Mesodermal cell (in vitro differentiated cells): ENCODE data around the gene CORO7.
A peak's percentile ranks its signal among the peaks of the same experiment; 100 is the strongest.

ENCODE experiments used
- H3K27ac ChIP-seq: 2 replicates; pipeline ENCODE4 v1.7.0; 2013; ENCODE audit warnings: mild to moderate bottlenecking, low read depth, low read length, moderate library complexity; ENCODE audit not compliant: severe bottlenecking
- H3K36me3 ChIP-seq: 2 replicates; pipeline ENCODE4 v1.7.1; 2013; ENCODE audit warnings: mild to moderate bottlenecking, low read length, moderate library complexity; ENCODE audit not compliant: control insufficient read depth, insufficient read depth
- H3K4me1 ChIP-seq: one replicate; pipeline ENCODE4 v1.7.1; 2013; ENCODE audit warnings: mild to moderate bottlenecking, low read length; ENCODE audit not compliant: insufficient read depth, control insufficient read depth, poor library complexity, severe bottlenecking
- H3K4me3 ChIP-seq: 2 replicates; pipeline ENCODE4 v1.7.0; 2013; ENCODE audit warnings: low read length, control low read depth, mild to moderate bottlenecking; ENCODE audit not compliant: insufficient read depth, poor library complexity, severe bottlenecking; ENCODE audit errors: extremely low read depth
- H3K9me3 ChIP-seq: 2 replicates; pipeline ENCODE4 v1.7.1; 2013; ENCODE audit warnings: mild to moderate bottlenecking, low read length, moderate library complexity; ENCODE audit not compliant: control insufficient read depth
- WGBS, 2 experiments: methylation state at CpG; one replicate each; pipeline ENCODE4 v1.1.5; 2013; ENCODE audit warnings: missing lambda C conversion rate in 2 of 2; ENCODE audit not compliant: insufficient coverage in 2 of 2; 5-methylcytosine and 5-hydroxymethylcytosine counted together

CORO7 gene

GRCh38 chr16:4358831-4359561 is 57.4 kb downstream of the CORO7 start:
- Histone ChIP-seq H3K4me1 (peaks cover 4% of the 10 kb centered on the region), H3K9me3 (no peaks in the 10 kb centered on the region), H3K4me3 (no peak overlapping the region), H3K36me3 (peaks cover 3% of the 10 kb centered on the region), H3K27ac (no peak overlapping the region)
- 34 to 39% methylated on average over 12 to 16 of the region's 19 CpGs for WGBS, 2 experiments

- Histone ChIP-seq H3K9me3 (no peaks in the 10 kb centered on the region), H3K27ac (no peak overlapping the region), H3K36me3 (peaks cover 3% of the 10 kb centered on the region), H3K4me3 (no peak overlapping the region), H3K4me1 (peaks cover 4% of the 10 kb centered on the region)
- 89 to 95% methylated on average over 18 to 19 of the region's 19 CpGs for WGBS, 2 experiments
These were observed 58.2 kb downstream of the CORO7 start for GRCh38 chr16:4358236-4358635.

GRCh38 chr16:4356820-4357219 is 59.6 kb downstream of the CORO7 start:
- Histone ChIP-seq H3K4me3 (no peak overlapping the region), H3K27ac (no peak overlapping the region), H3K36me3 (no peaks in the 10 kb centered on the region), H3K4me1 (peaks cover 2% of the 10 kb centered on the region), H3K9me3 (no peaks in the 10 kb centered on the region)
- WGBS, 2 experiments = 88 to 97% methylated on average over 5 to 6 of the region's 7 CpGs

- Histone ChIP-seq H3K27ac (no peak overlapping the region), H3K4me3 (no peak overlapping the region), H3K4me1 (peaks cover 9% of the 10 kb centered on the region), H3K9me3 (no peaks in the 10 kb centered on the region), H3K36me3 (peaks cover 4% of the 10 kb centered on the region)
- 92 to 94% methylated on average over 11 to 15 of the region's 20 CpGs for WGBS, 2 experiments
These were observed 61.6 kb downstream of the CORO7 start for GRCh38 chr16:4354512-4355409.

GRCh38 chr16:4353675-4354074 is 62.7 kb downstream of the CORO7 start:
- no peak overlapping the region for H3K27ac ChIP-seq
- WGBS, 2 experiments = 85 to 90% methylated on average over 3 of the region's 4 CpGs
- no peaks in the 10 kb centered on the region for H3K9me3 ChIP-seq

GRCh38 chr16:4352843-4353242 is 63.6 kb downstream of the CORO7 start:
- no peak overlapping the region for H3K4me3 ChIP-seq
- peaks cover 9% of the 10 kb centered on the region for H3K36me3 ChIP-seq
- WGBS, 2 experiments = 95 to 99% methylated on average over 5 of the region's 5 CpGs
- no peak overlapping the region for H3K27ac ChIP-seq
- peaks cover 9% of the 10 kb centered on the region for H3K4me1 ChIP-seq
- H3K9me3 ChIP-seq = no peaks in the 10 kb centered on the region

More at GRCh38 chr16:4353675-4354074, 62.7 kb downstream of the CORO7 start:
- no peak overlapping the region for H3K4me3 ChIP-seq
- H3K4me1 ChIP-seq = peaks cover 9% of the 10 kb centered on the region
- peaks cover 5% of the 10 kb centered on the region for H3K36me3 ChIP-seq

GRCh38 chr16:4351880-4352279 is 64.5 kb downstream of the CORO7 start:
- 80 to 82% methylated on average over 5 to 6 of the region's 7 CpGs for WGBS, 2 experiments
- peaks cover 16% of the 10 kb centered on the region for H3K36me3 ChIP-seq
- H3K9me3 ChIP-seq = no peaks in the 10 kb centered on the region
- no peak overlapping the region for H3K4me3 ChIP-seq
- peaks cover 9% of the 10 kb centered on the region for H3K4me1 ChIP-seq
- no peak overlapping the region for H3K27ac ChIP-seq

GRCh38 chr16:4350787-4351659 is 65.4 kb downstream of the CORO7 start, which contains the start of gene PAM16:
TSS of gene PAM16 (minus strand) at chr16:4351321. CDS start at chr16:4351234, 87 bp downstream.
- Histone ChIP-seq H3K27ac (peak within 1 kb of the TSS; percentile 64), H3K4me1 (peaks cover 9% of the 10 kb centered on the region), H3K4me3 (peak within 1 kb of the TSS; percentile 77), H3K9me3 (no peaks in the 10 kb centered on the region), H3K36me3 (peaks cover 19% of the 10 kb centered on the region)
- 0 to 1% methylated on average over 48 to 60 of the region's 81 CpGs for WGBS, 2 experiments

GRCh38 chr16:4350365-4350786 is 66.0 kb downstream of the CORO7 start:
- Histone ChIP-seq H3K4me1 (peaks cover 9% of the 10 kb centered on the region), H3K9me3 (no peaks in the 10 kb centered on the region), H3K4me3 (peak overlapping the region; percentile 77), H3K27ac (peak overlapping the region; percentile 64), H3K36me3 (peaks cover 25% of the 10 kb centered on the region)
- WGBS, 2 experiments = 34 to 37% methylated on average over 21 to 23 of the region's 24 CpGs

- Histone ChIP-seq H3K4me3 (no peak overlapping the region), H3K9me3 (peaks cover 1% of the 10 kb centered on the region), H3K4me1 (peaks cover 9% of the 10 kb centered on the region), H3K36me3 (peaks cover 29% of the 10 kb centered on the region), H3K27ac (no peak overlapping the region)
- WGBS, 2 experiments = 88 to 90% methylated on average over 2 to 4 of the region's 5 CpGs
These were observed 67.1 kb downstream of the CORO7 start for GRCh38 chr16:4349332-4349731.
